GF-D8 (cell line): ENCODE data around the gene KANK3.
"Not testable (repeated sequence)": the region's sequence is repeated elsewhere in the genome, so short reads cannot be mapped to it uniquely, and the experiment has no call there.

Experiments
- DNase-seq: peaks from one replicate; lab custom pipeline; 2025; lab: John Stamatoyannopoulos, UW

KANK3 gene

GRCh38 chr19:8370176-8371010 lies 27.3 kb upstream of the KANK3 start:
- DNase-seq: no peak

- DNase-seq: no peak
Observed at GRCh38 chr19:8367327-8368001, 24.4 kb upstream of the KANK3 start.

GRCh38 chr19:8366961-8367326 lies 23.9 kb upstream of the KANK3 start:
- DNase-seq: no peak

- DNase-seq: no peak
Observed at GRCh38 chr19:8366121-8366581, 23.1 kb upstream of the KANK3 start.

GRCh38 chr19:8363803-8364771 lies 21.0 kb upstream of the KANK3 start, which contains the start of gene ANGPTL4:
Gene ANGPTL4 (plus strand): TSS chr19:8364155. CDS start chr19:8364322, 167 bp downstream.
- DNase-seq: no peak

- no peak for DNase-seq
Observed at GRCh38 chr19:8361921-8362793, 19.1 kb upstream of the KANK3 start.

- no peak for DNase-seq
Observed at GRCh38 chr19:8360196-8360595, 17.1 kb upstream of the KANK3 start.

GRCh38 chr19:8358948-8359347 lies 15.9 kb upstream of the KANK3 start:
- DNase-seq: no peak

- no peak for DNase-seq
Observed at GRCh38 chr19:8357007-8357521, 14.0 kb upstream of the KANK3 start.

- DNase-seq: no peak
Observed at GRCh38 chr19:8355631-8356402, 12.8 kb upstream of the KANK3 start.

GRCh38 chr19:8352845-8353244 lies 9.8 kb upstream of the KANK3 start:
- not testable (repeated sequence) for DNase-seq

GRCh38 chr19:8352134-8352827 lies 9.2 kb upstream of the KANK3 start:
- DNase-seq: no peak

- DNase-seq: not testable (repeated sequence)
Observed at GRCh38 chr19:8349629-8350372, 6.7 kb upstream of the KANK3 start.

- no peak for DNase-seq
Observed at GRCh38 chr19:8343483-8343844, 402 bp upstream of the KANK3 start.

- no peak for DNase-seq
Observed at GRCh38 chr19:8342316-8342683, 762 bp downstream of the KANK3 start.

GRCh38 chr19:8341504-8341903 lies 1.6 kb downstream of the KANK3 start:
- not testable (repeated sequence) for DNase-seq

- no peak for DNase-seq
Observed at GRCh38 chr19:8340341-8341096, 2.5 kb downstream of the KANK3 start.

- no peak for DNase-seq
Observed at GRCh38 chr19:8338835-8339234, 4.2 kb downstream of the KANK3 start.
